H54 (cell line): ENCODE results near the gene FBXW2.
"Not testable (repeated sequence)": the region's sequence is repeated elsewhere in the genome, so short reads cannot be mapped to it uniquely, and the experiment has no call there.

Experiments
- DNase-seq: peaks from one replicate; pipeline ENCODE4 v3.0.0; 2011; ENCODE audit warnings: low spot score, mixed read lengths; ENCODE audit not compliant: insufficient read length
- FAIRE-seq: peaks from 3 replicates; lab custom pipeline; 2011; peaks lifted over from hg19 to GRCh38; lab: Jason Lieb, UNC
- POLR2A ChIP-seq: IDR thresholded peaks from 2 replicates; pipeline ENCODE4 v1.6.1; 2011; ENCODE audit warnings: low read depth, mild to moderate bottlenecking, low read length

Gene FBXW2, protein sequence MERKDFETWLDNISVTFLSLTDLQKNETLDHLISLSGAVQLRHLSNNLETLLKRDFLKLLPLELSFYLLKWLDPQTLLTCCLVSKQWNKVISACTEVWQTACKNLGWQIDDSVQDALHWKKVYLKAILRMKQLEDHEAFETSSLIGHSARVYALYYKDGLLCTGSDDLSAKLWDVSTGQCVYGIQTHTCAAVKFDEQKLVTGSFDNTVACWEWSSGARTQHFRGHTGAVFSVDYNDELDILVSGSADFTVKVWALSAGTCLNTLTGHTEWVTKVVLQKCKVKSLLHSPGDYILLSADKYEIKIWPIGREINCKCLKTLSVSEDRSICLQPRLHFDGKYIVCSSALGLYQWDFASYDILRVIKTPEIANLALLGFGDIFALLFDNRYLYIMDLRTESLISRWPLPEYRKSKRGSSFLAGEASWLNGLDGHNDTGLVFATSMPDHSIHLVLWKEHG

GRCh38 chr9:120792898-120793765 lies at the start of gene FBXW2:
TSS of gene FBXW2 (minus strand) at chr9:120793416. CDS start at chr9:120788258, 5,158 bp downstream.
- FAIRE-seq = peak; percentile 97
- DNase-seq = peak; percentile 100
- peak; percentile 86 for TF ChIP-seq POLR2A

DNA sequence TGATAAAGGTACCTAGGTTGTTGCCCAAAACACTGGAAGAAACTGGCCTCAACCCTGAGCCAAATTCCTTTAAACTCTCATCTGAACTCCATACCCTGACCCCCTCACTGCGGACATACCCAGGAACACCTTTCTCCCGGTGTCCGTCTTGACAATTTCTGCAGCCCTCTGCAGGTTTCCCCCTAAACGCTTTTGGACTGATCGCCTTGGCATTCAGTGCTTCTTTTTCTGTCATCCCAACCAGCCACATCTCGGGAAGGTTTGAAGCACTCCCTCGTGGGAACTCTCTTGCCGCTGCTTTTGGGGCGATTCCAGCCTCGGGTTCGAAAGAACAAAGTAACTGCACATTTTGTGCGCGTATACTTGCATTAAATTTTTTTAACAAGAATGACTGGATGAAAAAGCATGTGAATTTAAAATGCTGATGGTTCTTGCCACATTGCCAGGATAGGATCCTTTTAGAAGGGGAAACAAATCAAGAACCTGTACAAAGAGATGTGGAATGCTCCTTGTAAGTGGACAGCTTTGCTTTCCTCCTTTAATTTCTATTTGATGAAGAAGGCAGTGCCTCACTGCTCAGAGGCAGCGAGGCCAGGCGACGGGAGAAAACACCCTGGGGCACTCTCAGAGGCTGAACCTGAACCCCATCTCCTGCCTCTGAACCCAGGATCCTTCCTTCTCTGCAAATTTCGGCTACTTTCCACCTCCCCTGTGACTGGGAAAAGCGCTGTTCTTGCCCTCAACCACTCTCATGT lies 48.9 kb upstream of the FBXW2 start:
- DNase-seq = no peak
- FAIRE-seq = no peak
- TF ChIP-seq POLR2A = no peak

GRCh38 chr9:120839146-120839545 lies 45.9 kb upstream of the FBXW2 start:
- no peak for FAIRE-seq
- DNase-seq = no peak
- no peak for TF ChIP-seq POLR2A

GRCh38 chr9:120837921-120838320 lies 44.7 kb upstream of the FBXW2 start:
- TF ChIP-seq POLR2A = no peak
- no peak for DNase-seq
- FAIRE-seq = no peak

DNA sequence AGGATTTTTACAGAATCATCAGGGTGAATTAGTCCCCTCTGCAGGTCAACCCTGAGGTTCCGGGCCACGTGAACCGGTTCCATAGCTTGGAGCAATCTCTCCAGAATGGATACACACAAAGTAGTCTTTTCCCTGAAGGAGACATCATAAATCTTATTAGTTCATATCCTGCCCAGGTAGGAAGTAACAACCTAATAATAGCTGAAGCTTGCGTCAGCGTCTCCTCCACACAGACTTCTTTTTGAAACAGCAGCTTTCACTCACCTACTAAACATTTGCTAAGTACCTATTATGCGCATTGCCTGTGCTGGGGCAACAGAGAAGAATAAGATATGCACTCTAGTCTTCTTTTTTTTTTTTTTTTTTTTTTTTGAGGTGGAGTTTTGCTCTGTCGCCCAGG lies 40.1 kb upstream of the FBXW2 start:
- FAIRE-seq (no peak), DNase-seq (no peak)
- no peak for TF ChIP-seq POLR2A

GRCh38 chr9:120832807-120833206 lies 39.6 kb upstream of the FBXW2 start:
- no peak for TF ChIP-seq POLR2A
- FAIRE-seq (no peak), DNase-seq (no peak)

DNA sequence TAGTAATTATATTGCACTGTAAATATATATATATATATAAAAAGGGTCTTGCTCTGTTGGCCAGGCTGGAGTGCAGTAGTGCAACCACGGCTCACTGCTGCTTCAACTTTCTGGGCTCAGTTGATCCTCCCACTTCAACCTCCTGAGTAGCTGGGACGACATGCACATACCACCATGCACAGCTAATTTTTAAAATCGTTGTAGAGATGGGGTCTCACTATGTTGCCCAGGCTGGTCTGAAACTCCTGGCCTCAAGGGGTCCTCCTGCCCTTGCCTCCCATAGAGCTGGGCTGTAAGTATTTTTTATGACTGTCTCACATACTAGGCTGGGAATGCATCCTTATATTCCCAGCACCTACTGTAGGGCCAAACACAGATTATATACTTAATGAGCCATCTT lies 37.6 kb upstream of the FBXW2 start:
- peak; percentile 75 for FAIRE-seq

DNA sequence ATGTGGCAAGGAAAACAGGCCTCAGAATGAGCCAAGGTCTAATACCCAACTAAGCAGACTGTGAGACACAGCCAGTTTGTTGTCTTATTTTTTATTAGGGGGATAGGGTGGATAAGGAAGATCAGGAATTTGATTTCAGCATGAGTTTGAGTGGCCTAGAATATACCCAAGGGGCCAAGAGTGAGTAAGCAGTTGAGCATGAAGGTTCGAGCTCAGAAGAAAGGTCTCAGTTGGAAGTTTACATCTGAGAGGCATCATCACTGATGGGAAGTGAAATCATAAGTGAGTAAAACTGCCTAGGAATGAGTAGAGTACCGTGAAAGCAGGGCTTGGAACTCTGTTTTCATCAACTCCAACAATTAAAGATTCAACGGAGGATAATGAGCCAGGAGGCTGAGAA lies 36.9 kb upstream of the FBXW2 start:
- no peak for DNase-seq
- peak; percentile 76 for FAIRE-seq
- TF ChIP-seq POLR2A = no peak

More for the DNA sequence above, 37.6 kb upstream of the FBXW2 start:
- no peak for DNase-seq
- no peak for TF ChIP-seq POLR2A

DNA sequence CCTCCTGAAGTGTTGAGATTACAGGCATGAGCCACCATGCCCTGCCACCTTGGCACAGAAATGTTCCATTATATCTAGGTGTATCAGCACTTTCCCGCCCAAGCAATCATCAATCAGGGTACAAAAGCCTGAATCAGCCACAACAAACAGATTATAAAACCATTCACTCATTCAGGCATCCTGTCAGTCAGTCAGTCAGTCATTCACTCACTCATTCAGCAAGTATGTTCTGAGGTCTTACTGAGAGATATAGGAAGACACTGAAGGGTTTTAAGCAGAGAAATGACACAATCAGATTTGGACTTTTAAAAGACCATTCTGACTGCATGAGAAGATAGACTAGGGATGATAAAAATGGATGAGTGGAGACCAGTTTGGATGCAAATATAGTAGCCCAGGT lies 36.4 kb upstream of the FBXW2 start:
- peak; percentile 15 for FAIRE-seq
- no peak for TF ChIP-seq POLR2A
- no peak for DNase-seq

GRCh38 chr9:120820095-120820494 lies 26.9 kb upstream of the FBXW2 start:
- no peak for TF ChIP-seq POLR2A
- FAIRE-seq (no peak), DNase-seq (no peak)

- FAIRE-seq = no peak
- no peak for TF ChIP-seq POLR2A
- no peak for DNase-seq
These were observed 25.4 kb upstream of the FBXW2 start for GRCh38 chr9:120818595-120818994.

GRCh38 chr9:120815075-120815474 lies 21.9 kb upstream of the FBXW2 start:
- FAIRE-seq (peak; percentile 82), DNase-seq (no peak)
- no peak for TF ChIP-seq POLR2A

DNA sequence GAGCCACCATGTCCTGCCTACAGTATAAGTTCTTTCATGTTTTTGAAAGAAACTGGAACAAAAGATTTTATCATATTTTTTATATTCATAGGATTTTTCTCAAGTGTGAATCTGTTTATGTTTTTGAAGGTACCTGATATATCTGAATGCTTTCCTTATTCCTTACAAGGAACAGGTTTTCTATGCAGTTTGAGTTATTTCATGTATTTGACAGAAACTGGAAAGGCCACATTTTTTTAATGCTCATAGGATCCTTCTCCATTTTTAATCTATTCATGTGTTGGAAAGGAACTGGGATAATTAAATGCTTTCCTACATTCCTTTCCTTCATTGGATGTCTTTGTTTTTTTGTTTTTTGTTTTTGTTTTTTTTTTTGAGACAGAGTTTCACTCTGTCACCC lies 15.7 kb upstream of the FBXW2 start:
- no peak for DNase-seq
- FAIRE-seq = no peak
- TF ChIP-seq POLR2A = no peak

- TF ChIP-seq POLR2A = no peak
- FAIRE-seq (peak; percentile 94), DNase-seq (no peak)
These were observed 14.6 kb upstream of the FBXW2 start for GRCh38 chr9:120807607-120808379.

DNA sequence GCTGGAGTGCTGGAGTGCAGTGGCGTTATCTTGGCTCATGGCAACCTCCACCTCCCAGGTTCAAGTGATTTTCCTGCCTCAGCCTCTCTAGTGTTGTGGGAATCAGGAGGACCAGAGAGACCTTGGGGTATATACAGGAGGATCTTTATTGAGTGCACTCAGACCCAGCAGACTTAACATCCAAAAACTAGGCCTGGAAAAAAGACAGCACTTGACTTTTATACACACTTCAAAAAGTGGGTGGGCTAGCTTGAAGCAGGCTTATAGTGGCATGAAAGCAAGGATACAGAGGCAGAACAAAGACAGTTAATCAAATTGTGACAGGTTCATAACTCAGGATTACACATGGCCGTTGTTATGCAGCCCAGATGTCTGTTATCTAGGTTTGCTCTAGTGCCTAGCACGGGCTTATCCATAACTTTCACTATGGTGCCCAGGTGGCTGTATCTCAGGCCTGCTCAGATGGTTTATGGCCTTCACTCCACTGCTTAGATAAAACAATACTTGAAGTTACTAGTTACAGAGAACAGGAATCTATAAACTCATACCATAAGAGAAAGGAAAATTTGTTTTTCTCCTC lies 11.7 kb upstream of the FBXW2 start:
- FAIRE-seq = peak; percentile 79
- DNase-seq = not testable (repeated sequence)
